ENCODE measurements around the gene PTPRG. TPM values are rescaled to one million over a fixed set of nuclear protein-coding genes. Genes with fewer than 3 reads are reported as not detected.
"Not testable (repeated sequence)": the region's sequence is repeated elsewhere in the genome, so short reads cannot be mapped to it uniquely, and the experiment has no call there.

The PTPRG gene
- total RNA-seq, 2 donors from 2014 or later, result not detected

- H3K27ac Mint-ChIP-seq, result no peak overlapping the region
- H3K4me1 Mint-ChIP-seq, result no peaks in the 10 kb centered on the region
- no peak for ATAC-seq (replicated peaks)
- no peaks in the 10 kb centered on the region for H3K36me3 Mint-ChIP-seq (ENCODE audit: low read depth)
- no peak overlapping the region for H3K4me3 Mint-ChIP-seq
- H3K27me3 Mint-ChIP-seq, result no peaks in the 10 kb centered on the region
- peaks cover 3% of the 10 kb centered on the region for H3K9me3 Mint-ChIP-seq
Measured at GRCh38 chr3:62019906-62020305, 458.5 kb downstream of the PTPRG start.

GRCh38 chr3:62020706-62021105, 459.3 kb downstream of the PTPRG start:
- Mint-ChIP-seq H3K27me3 (no peaks in the 10 kb centered on the region), H3K4me1 (no peaks in the 10 kb centered on the region), H3K4me3 (no peak overlapping the region), H3K27ac (no peak overlapping the region), H3K36me3 (ENCODE audit: low read depth) (no peaks in the 10 kb centered on the region), H3K9me3 (peaks cover 3% of the 10 kb centered on the region)
- no peak for ATAC-seq (replicated peaks)

- H3K36me3 Mint-ChIP-seq (ENCODE audit: low read depth), result no peaks in the 10 kb centered on the region
- no peak overlapping the region for H3K27ac Mint-ChIP-seq
- H3K27me3 Mint-ChIP-seq, result no peaks in the 10 kb centered on the region
- ATAC-seq (replicated peaks), result no peak
- H3K4me3 Mint-ChIP-seq, result no peak overlapping the region
- peaks cover 3% of the 10 kb centered on the region for H3K9me3 Mint-ChIP-seq
- H3K4me1 Mint-ChIP-seq, result no peaks in the 10 kb centered on the region
Measured at GRCh38 chr3:62022312-62022711, 460.9 kb downstream of the PTPRG start.

- H3K4me1 Mint-ChIP-seq, result no peaks in the 10 kb centered on the region
- H3K27ac Mint-ChIP-seq, result no peak overlapping the region
- H3K4me3 Mint-ChIP-seq, result no peak overlapping the region
- no peaks in the 10 kb centered on the region for H3K9me3 Mint-ChIP-seq
- no peaks in the 10 kb centered on the region for H3K27me3 Mint-ChIP-seq
- no peaks in the 10 kb centered on the region for H3K36me3 Mint-ChIP-seq (ENCODE audit: low read depth)
- ATAC-seq (replicated peaks), result no peak
Measured at GRCh38 chr3:62024882-62025281, 463.5 kb downstream of the PTPRG start.

- no peak for ATAC-seq (replicated peaks)
- H3K4me1 Mint-ChIP-seq, result no peaks in the 10 kb centered on the region
- H3K4me3 Mint-ChIP-seq, result no peak overlapping the region
- peaks cover 3% of the 10 kb centered on the region for H3K27me3 Mint-ChIP-seq
- H3K9me3 Mint-ChIP-seq, result no peaks in the 10 kb centered on the region
- H3K36me3 Mint-ChIP-seq (ENCODE audit: low read depth), result no peaks in the 10 kb centered on the region
- no peak overlapping the region for H3K27ac Mint-ChIP-seq
Measured at GRCh38 chr3:62025913-62026312, 464.5 kb downstream of the PTPRG start.

GRCh38 chr3:62027241-62027640, 465.9 kb downstream of the PTPRG start:
- Mint-ChIP-seq H3K4me3 (no peak overlapping the region), H3K9me3 (peaks cover 9% of the 10 kb centered on the region), H3K4me1 (no peaks in the 10 kb centered on the region), H3K27ac (no peak overlapping the region), H3K27me3 (peaks cover 11% of the 10 kb centered on the region), H3K36me3 (ENCODE audit: low read depth) (no peaks in the 10 kb centered on the region)
- ATAC-seq (replicated peaks), result no peak

- Mint-ChIP-seq H3K4me1 (no peaks in the 10 kb centered on the region), H3K27ac (no peak overlapping the region), H3K27me3 (peaks cover 11% of the 10 kb centered on the region), H3K9me3 (peaks cover 9% of the 10 kb centered on the region), H3K36me3 (ENCODE audit: low read depth) (no peaks in the 10 kb centered on the region), H3K4me3 (no peak overlapping the region)
- no peak for ATAC-seq (replicated peaks)
Measured at GRCh38 chr3:62027796-62028195, 466.4 kb downstream of the PTPRG start.

GRCh38 chr3:62028236-62028635, 466.9 kb downstream of the PTPRG start:
- H3K4me1 Mint-ChIP-seq, result no peaks in the 10 kb centered on the region
- ATAC-seq (replicated peaks), result no peak
- H3K36me3 Mint-ChIP-seq (ENCODE audit: low read depth), result no peaks in the 10 kb centered on the region
- H3K27ac Mint-ChIP-seq, result no peak overlapping the region
- H3K9me3 Mint-ChIP-seq, result peaks cover 9% of the 10 kb centered on the region
- H3K4me3 Mint-ChIP-seq, result no peak overlapping the region
- H3K27me3 Mint-ChIP-seq, result peaks cover 11% of the 10 kb centered on the region

- no peaks in the 10 kb centered on the region for H3K4me1 Mint-ChIP-seq
- H3K36me3 Mint-ChIP-seq (ENCODE audit: low read depth), result no peaks in the 10 kb centered on the region
- peaks cover 11% of the 10 kb centered on the region for H3K27me3 Mint-ChIP-seq
- H3K27ac Mint-ChIP-seq, result no peak overlapping the region
- ATAC-seq (replicated peaks), result no peak
- H3K4me3 Mint-ChIP-seq, result no peak overlapping the region
- H3K9me3 Mint-ChIP-seq, result peaks cover 9% of the 10 kb centered on the region
Measured at GRCh38 chr3:62032738-62033137, 471.4 kb downstream of the PTPRG start.

- Mint-ChIP-seq H3K9me3 (peaks cover 9% of the 10 kb centered on the region), H3K36me3 (ENCODE audit: low read depth) (no peaks in the 10 kb centered on the region), H3K4me1 (no peaks in the 10 kb centered on the region), H3K27me3 (peaks cover 9% of the 10 kb centered on the region), H3K4me3 (no peak overlapping the region), H3K27ac (no peak overlapping the region)
- ATAC-seq (replicated peaks), result no peak
Measured at GRCh38 chr3:62035402-62036057, 474.2 kb downstream of the PTPRG start.

GRCh38 chr3:62036726-62037125, 475.4 kb downstream of the PTPRG start:
- no peaks in the 10 kb centered on the region for H3K36me3 Mint-ChIP-seq (ENCODE audit: low read depth)
- H3K27ac Mint-ChIP-seq, result no peak overlapping the region
- no peaks in the 10 kb centered on the region for H3K4me1 Mint-ChIP-seq
- no peak overlapping the region for H3K4me3 Mint-ChIP-seq
- peaks cover 2% of the 10 kb centered on the region for H3K9me3 Mint-ChIP-seq
- H3K27me3 Mint-ChIP-seq, result peaks cover 1% of the 10 kb centered on the region
- ATAC-seq (replicated peaks), result no peak

GRCh38 chr3:62038798-62039197, 477.4 kb downstream of the PTPRG start:
- H3K9me3 Mint-ChIP-seq, H3K4me1 Mint-ChIP-seq, H3K27ac Mint-ChIP-seq: not testable (repeated sequence)

GRCh38 chr3:62039586-62039985, 478.2 kb downstream of the PTPRG start:
- H3K27ac Mint-ChIP-seq, result no peak overlapping the region
- H3K27me3 Mint-ChIP-seq, result no peaks in the 10 kb centered on the region
- no peaks in the 10 kb centered on the region for H3K9me3 Mint-ChIP-seq
- no peak for ATAC-seq (replicated peaks)
- H3K36me3 Mint-ChIP-seq (ENCODE audit: low read depth), result no peaks in the 10 kb centered on the region
- H3K4me3 Mint-ChIP-seq, result no peak overlapping the region
- H3K4me1 Mint-ChIP-seq, result no peaks in the 10 kb centered on the region

More at GRCh38 chr3:62038798-62039197, 477.4 kb downstream of the PTPRG start:
- H3K36me3 Mint-ChIP-seq (ENCODE audit: low read depth); ATAC-seq (replicated peaks); H3K4me3 Mint-ChIP-seq; H3K27me3 Mint-ChIP-seq: not testable (repeated sequence)

GRCh38 chr3:62041681-62042080, 480.3 kb downstream of the PTPRG start:
- no peaks in the 10 kb centered on the region for H3K4me1 Mint-ChIP-seq
- H3K9me3 Mint-ChIP-seq, result no peaks in the 10 kb centered on the region
- H3K36me3 Mint-ChIP-seq (ENCODE audit: low read depth), result no peaks in the 10 kb centered on the region
- no peaks in the 10 kb centered on the region for H3K27me3 Mint-ChIP-seq
- no peak overlapping the region for H3K27ac Mint-ChIP-seq
- ATAC-seq (replicated peaks), result no peak
- no peak overlapping the region for H3K4me3 Mint-ChIP-seq

- no peaks in the 10 kb centered on the region for H3K4me1 Mint-ChIP-seq
- H3K9me3 Mint-ChIP-seq, result no peaks in the 10 kb centered on the region
- no peak overlapping the region for H3K27ac Mint-ChIP-seq
- no peaks in the 10 kb centered on the region for H3K36me3 Mint-ChIP-seq (ENCODE audit: low read depth)
- no peak for ATAC-seq (replicated peaks)
- H3K4me3 Mint-ChIP-seq, result no peak overlapping the region
- H3K27me3 Mint-ChIP-seq, result no peaks in the 10 kb centered on the region
Measured at GRCh38 chr3:62044874-62045411, 483.6 kb downstream of the PTPRG start.
